ENCODE measurements around the gene SUSD3.

GRCh38 chr9:93100276-93100636 lies 41.8 kb downstream of the SUSD3 start:
- TF ChIP-seq CTCF (IDR thresholded peaks at IDR 0.05): no peak
- TF ChIP-seq SIN3A (IDR thresholded peaks at IDR 0.05; ENCODE audit: borderline replicate concordance, insufficient read depth, low read depth, low read length): no peak
- no peak for TF ChIP-seq POLR2AphosphoS5 (IDR thresholded peaks at IDR 0.05; ENCODE audit: low read depth, low read length)
- no peak for TF ChIP-seq REST (IDR thresholded peaks at IDR 0.05; ENCODE audit: insufficient read depth in 1 of 2, low read depth in 2 of 2, low read length in 1 of 2)
